Effector memory CD4-positive, alpha-beta T cell (primary cell): ENCODE data around the gene RFTN1.

Experiments
- DNase-seq, 3 donors: peaks; one replicate each; pipeline ENCODE4 v3.0.0-alpha.2; 2020
- H3K27ac ChIP-seq: 2 replicates; pipeline ENCODE4 v1.7.0; 2013; ENCODE audit warnings: mild to moderate bottlenecking, low read length, moderate library complexity; ENCODE audit not compliant: insufficient read depth, poor library complexity, severe bottlenecking
- H3K27me3 ChIP-seq: replicated peaks from 2 replicates; pipeline ENCODE4 v1.7.0; 2013; ENCODE audit warnings: mild to moderate bottlenecking, low read length; ENCODE audit not compliant: insufficient read depth, control insufficient read depth, poor library complexity, severe bottlenecking
- H3K36me3 ChIP-seq: 2 replicates; pipeline ENCODE4 v1.7.0; 2013; ENCODE audit warnings: mild to moderate bottlenecking, low read length, moderate library complexity; ENCODE audit not compliant: control insufficient read depth, insufficient read depth
- H3K4me1 ChIP-seq: 2 replicates; pipeline ENCODE4 v1.7.0; 2013; ENCODE audit warnings: low read length, mild to moderate bottlenecking; ENCODE audit not compliant: control insufficient read depth, insufficient read depth, poor library complexity, severe bottlenecking
- H3K4me3 ChIP-seq: 2 replicates; pipeline ENCODE4 v1.7.0; 2013; ENCODE audit warnings: low read length, low read depth, mild to moderate bottlenecking; ENCODE audit not compliant: insufficient read depth, poor library complexity, severe bottlenecking
- H3K9me3 ChIP-seq: 2 replicates; pipeline ENCODE4 v1.7.0; 2013; ENCODE audit warnings: mild to moderate bottlenecking, low read length, moderate library complexity; ENCODE audit not compliant: control insufficient read depth

The RFTN1 gene

GRCh38 chr3:16390581-16390980, 122.9 kb downstream of the RFTN1 start:
- Histone ChIP-seq H3K27me3 (no peaks in the 10 kb centered on the region), H3K27ac (no peak overlapping the region), H3K36me3 (no peaks in the 10 kb centered on the region), H3K4me3 (no peak overlapping the region), H3K9me3 (no peaks in the 10 kb centered on the region), H3K4me1 (no peaks in the 10 kb centered on the region)
- no peak for DNase-seq

- Histone ChIP-seq H3K27ac (no peak overlapping the region), H3K9me3 (no peaks in the 10 kb centered on the region), H3K36me3 (no peaks in the 10 kb centered on the region), H3K27me3 (no peaks in the 10 kb centered on the region), H3K4me1 (no peaks in the 10 kb centered on the region), H3K4me3 (no peak overlapping the region)
- DNase-seq = no peak
These were observed 124.6 kb downstream of the RFTN1 start for GRCh38 chr3:16388850-16389441.

GRCh38 chr3:16386561-16386960, 126.9 kb downstream of the RFTN1 start:
- no peaks in the 10 kb centered on the region for H3K27me3 ChIP-seq
- no peak overlapping the region for H3K4me3 ChIP-seq
- no peak overlapping the region for H3K27ac ChIP-seq
- no peaks in the 10 kb centered on the region for H3K36me3 ChIP-seq
- no peaks in the 10 kb centered on the region for H3K4me1 ChIP-seq
- H3K9me3 ChIP-seq = no peaks in the 10 kb centered on the region
- no peak for DNase-seq

- no peak overlapping the region for H3K4me3 ChIP-seq
- H3K9me3 ChIP-seq = no peaks in the 10 kb centered on the region
- no peaks in the 10 kb centered on the region for H3K4me1 ChIP-seq
- H3K27me3 ChIP-seq = no peaks in the 10 kb centered on the region
- no peak overlapping the region for H3K27ac ChIP-seq
- DNase-seq = no peak
- H3K36me3 ChIP-seq = no peaks in the 10 kb centered on the region
These were observed 128.3 kb downstream of the RFTN1 start for GRCh38 chr3:16385151-16385550.

GRCh38 chr3:16383864-16384263, 129.6 kb downstream of the RFTN1 start:
- no peak for DNase-seq
- no peaks in the 10 kb centered on the region for H3K27me3 ChIP-seq
- H3K4me3 ChIP-seq = no peak overlapping the region
- no peaks in the 10 kb centered on the region for H3K4me1 ChIP-seq
- no peaks in the 10 kb centered on the region for H3K36me3 ChIP-seq
- no peak overlapping the region for H3K27ac ChIP-seq
- no peaks in the 10 kb centered on the region for H3K9me3 ChIP-seq

- Histone ChIP-seq H3K27me3 (no peaks in the 10 kb centered on the region), H3K4me1 (peaks cover 6% of the 10 kb centered on the region), H3K4me3 (no peak overlapping the region), H3K36me3 (no peaks in the 10 kb centered on the region), H3K9me3 (no peaks in the 10 kb centered on the region), H3K27ac (no peak overlapping the region)
- no peak for DNase-seq
These were observed 130.7 kb downstream of the RFTN1 start for GRCh38 chr3:16382845-16383244.

- no peaks in the 10 kb centered on the region for H3K27me3 ChIP-seq
- H3K4me3 ChIP-seq = no peak overlapping the region
- peaks cover 15% of the 10 kb centered on the region for H3K4me1 ChIP-seq
- DNase-seq = no peak
- H3K36me3 ChIP-seq = no peaks in the 10 kb centered on the region
- H3K9me3 ChIP-seq = no peaks in the 10 kb centered on the region
- H3K27ac ChIP-seq = no peak overlapping the region
These were observed 132.1 kb downstream of the RFTN1 start for GRCh38 chr3:16381426-16381825.

- H3K4me1 ChIP-seq = peaks cover 15% of the 10 kb centered on the region
- H3K4me3 ChIP-seq = no peak overlapping the region
- H3K36me3 ChIP-seq = no peaks in the 10 kb centered on the region
- DNase-seq = no peak
- H3K27me3 ChIP-seq = no peaks in the 10 kb centered on the region
- H3K27ac ChIP-seq = no peak overlapping the region
- no peaks in the 10 kb centered on the region for H3K9me3 ChIP-seq
These were observed 133.1 kb downstream of the RFTN1 start for GRCh38 chr3:16380421-16380820.

- no peaks in the 10 kb centered on the region for H3K36me3 ChIP-seq
- H3K27me3 ChIP-seq = no peaks in the 10 kb centered on the region
- no peak overlapping the region for H3K27ac ChIP-seq
- H3K4me1 ChIP-seq = peaks cover 18% of the 10 kb centered on the region
- H3K4me3 ChIP-seq = no peak overlapping the region
- no peak for DNase-seq
- H3K9me3 ChIP-seq = no peaks in the 10 kb centered on the region
These were observed 133.7 kb downstream of the RFTN1 start for GRCh38 chr3:16379838-16380237.

GRCh38 chr3:16378920-16379319, 134.6 kb downstream of the RFTN1 start:
- peaks cover 21% of the 10 kb centered on the region for H3K4me1 ChIP-seq
- no peaks in the 10 kb centered on the region for H3K36me3 ChIP-seq
- no peak overlapping the region for H3K27ac ChIP-seq
- H3K9me3 ChIP-seq = no peaks in the 10 kb centered on the region
- no peak overlapping the region for H3K4me3 ChIP-seq
- DNase-seq = no peak
- no peaks in the 10 kb centered on the region for H3K27me3 ChIP-seq
